Upper lobe of left lung (tissue), 6 donors: ENCODE data around the gene PTH2R. TPM values are rescaled to one million over a fixed set of nuclear protein-coding genes. Genes with fewer than 3 reads are reported as not detected.
"Not testable (repeated sequence)": the region's sequence is repeated elsewhere in the genome, so short reads cannot be mapped to it uniquely, and the experiment has no call there.

Source experiments
- ATAC-seq, 2 donors: fragments of 200-7000 bp; cut with Tn5 transposase; one replicate each; pipeline ENCODE4 v1.9.1; 2022; ENCODE audit warnings: mild to moderate bottlenecking in 2 of 2, moderate library complexity in 2 of 2; ENCODE audit not compliant: low FRiP score in 2 of 2
- DNase-seq, 2 donors: peaks; one replicate each; pipeline ENCODE4 v3.0.0-alpha.2; 2019 to 2020
- H3K27ac ChIP-seq, 4 donors: fragments of 200-600 bp; sonication (generic); one replicate each; pipeline ENCODE4 v1.5.1; 2016 to 2019
- H3K27me3 ChIP-seq, 4 donors: fragments of 200-600 bp; sonication (generic); one replicate each; pipeline ENCODE4 v1.5.1; 2017 to 2019
- H3K36me3 ChIP-seq, 4 donors: fragments of 200-600 bp; sonication (generic); one replicate each; pipeline ENCODE4 v1.5.1; 2016 to 2019
- H3K4me1 ChIP-seq, 4 donors: fragments of 200-600 bp; sonication (generic); one replicate each; pipeline ENCODE4 v1.5.1; 2018 to 2019
- H3K4me3 ChIP-seq, 4 donors: fragments of 200-600 bp; sonication (generic); one replicate each; pipeline ENCODE4 v1.5.1; 2017 to 2019; ENCODE audit warnings: mild to moderate bottlenecking in 2 of 4, moderate library complexity in 1 of 4
- H3K9me3 ChIP-seq, 4 donors: fragments of 200-600 bp; sonication (generic); one replicate each; pipeline ENCODE4 v1.5.1; 2018 to 2019
- CTCF ChIP-seq, 6 experiments: fragments of 450-650 bp in 4 of 6; fragments of 200-600 bp in 2 of 6; sonication (generic) in 2 of 6; IDR thresholded peaks; one replicate each; pipeline ENCODE4 v1.5.1; 2016 to 2019; ENCODE audit warnings: antibody characterized with exemption in 6 of 6
- EP300 ChIP-seq, 4 donors: sonication (generic); formaldehyde crosslinking; IDR thresholded peaks; one replicate each; pipeline ENCODE4 v1.5.1; 2017; ENCODE audit warnings: antibody characterized with exemption in 4 of 4, control low read depth in 2 of 4
- POLR2A ChIP-seq, 4 donors: fragments of 450-650 bp; IDR thresholded peaks; one replicate each; pipeline ENCODE4 v1.5.1; 2016 to 2017; ENCODE audit warnings: antibody characterized with exemption in 4 of 4, mild to moderate bottlenecking in 2 of 4
- POLR2AphosphoS5 ChIP-seq, 2 donors: sonication (generic); formaldehyde crosslinking; IDR thresholded peaks; one replicate each; pipeline ENCODE4 v1.5.1; 2017; ENCODE audit warnings: antibody characterized with exemption in 2 of 2
- WGBS, 2 donors: methylation state at CpG; one replicate each; pipeline ENCODE4 v1.1.5; 2017 to 2018; 5-methylcytosine and 5-hydroxymethylcytosine counted together
- total RNA-seq, 6 donors: library from RNA; depleted of rRNA in 4 of 6; stranded (reverse); fragments of >200 nt in 4 of 6; gene quantifications; one replicate each; pipeline versions ENCODE4 v1.1.0 to v1.2.1, GENCODE V29; 2016 to 2021
- donor health status: DM: no; HTN: no; CAD: no; lungs with moderate emphysema.
- donor health status: DM: no; HTN: yes; CAD: no; lungs with severe emphysema.

Gene PTH2R
- total RNA-seq, 6 donors from 2014 or later: 0.30 to 2.1 (median 0.40) TPM; not detected in 2

- Histone ChIP-seq H3K36me3 (no peaks in the 10 kb centered on the region), H3K9me3 (no peaks in the 10 kb centered on the region), H3K27ac (no peak overlapping the region), H3K4me1 (no peaks in the 10 kb centered on the region), H3K27me3 (no peaks in the 10 kb centered on the region), H3K4me3 (no peak overlapping the region)
- no peak for ATAC-seq
- no peak for DNase-seq
- TF ChIP-seq EP300 (IDR thresholded peaks at IDR 0.05): no peak
- no peak for TF ChIP-seq POLR2A (IDR thresholded peaks at IDR 0.05)
- TF ChIP-seq CTCF (IDR thresholded peaks at IDR 0.05): no peak
- TF ChIP-seq POLR2AphosphoS5 (IDR thresholded peaks at IDR 0.05): no peak
- WGBS, 2 donors: 86 to 91% methylated on average over 3 of the region's 3 CpGs
Measured at GRCh38 chr2:208379192-208379591, 27.4 kb upstream of the PTH2R start.

DNA sequence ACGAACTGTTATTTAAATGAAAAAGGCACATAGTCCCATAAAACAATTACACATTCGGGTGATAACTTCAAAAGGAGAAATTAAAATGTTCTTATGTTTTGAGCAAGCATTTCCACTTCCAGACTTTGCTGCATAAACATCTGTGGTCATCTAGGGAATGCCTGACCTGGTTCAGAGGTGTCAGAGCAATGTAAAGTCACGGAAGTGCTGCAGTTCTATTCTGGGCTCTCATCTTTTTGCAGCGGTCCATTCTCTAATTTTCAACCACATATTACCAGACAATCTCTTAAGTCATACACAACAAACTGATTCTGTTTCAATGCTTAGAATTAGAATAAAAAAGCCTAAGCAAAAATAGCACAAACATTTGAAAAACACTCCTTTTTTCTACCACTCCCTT is 22.0 kb upstream of the PTH2R start:
- no peak for ATAC-seq
- Histone ChIP-seq H3K4me3 (no peak overlapping the region), H3K4me1 (no peaks in the 10 kb centered on the region), H3K36me3 (no peaks in the 10 kb centered on the region), H3K9me3 (no peaks in the 10 kb centered on the region), H3K27me3 (no peaks in the 10 kb centered on the region), H3K27ac (no peak overlapping the region)
- no peak for DNase-seq
- no peak for TF ChIP-seq POLR2AphosphoS5 (IDR thresholded peaks at IDR 0.05)
- no peak for TF ChIP-seq EP300 (IDR thresholded peaks at IDR 0.05)
- TF ChIP-seq CTCF (IDR thresholded peaks at IDR 0.05): no peak
- no peak for TF ChIP-seq POLR2A (IDR thresholded peaks at IDR 0.05)
- WGBS, 2 donors: 67 to 74% methylated on average over 4 of the region's 4 CpGs

GRCh38 chr2:208386541-208386940 is 20.1 kb upstream of the PTH2R start:
- Histone ChIP-seq H3K4me3 (no peak overlapping the region), H3K27ac (no peak overlapping the region), H3K9me3 (no peaks in the 10 kb centered on the region), H3K36me3 (no peaks in the 10 kb centered on the region), H3K27me3 (no peaks in the 10 kb centered on the region), H3K4me1 (no peaks in the 10 kb centered on the region)
- 29 to 44% methylated on average over 2 of the region's 2 CpGs for WGBS, 2 donors
- no peak for TF ChIP-seq POLR2AphosphoS5 (IDR thresholded peaks at IDR 0.05)
- TF ChIP-seq CTCF (IDR thresholded peaks at IDR 0.05): no peak
- TF ChIP-seq POLR2A (IDR thresholded peaks at IDR 0.05): no peak
- DNase-seq (no peak), ATAC-seq (no peak)

- DNase-seq (no peak), ATAC-seq (no peak)
- Histone ChIP-seq H3K9me3 (peaks cover 0 to 14% (median 12%) of the 10 kb centered on the region in 4 donors), H3K27ac (no peak overlapping the region), H3K4me1 (no peaks in the 10 kb centered on the region), H3K36me3 (no peaks in the 10 kb centered on the region), H3K4me3 (no peak overlapping the region), H3K27me3 (no peaks in the 10 kb centered on the region)
- WGBS, 2 donors: 85 to 92% methylated on average over 3 of the region's 3 CpGs
- TF ChIP-seq POLR2A (IDR thresholded peaks at IDR 0.05) (no peak), CTCF (IDR thresholded peaks at IDR 0.05) (no peak), POLR2AphosphoS5 (IDR thresholded peaks at IDR 0.05) (no peak), EP300 (IDR thresholded peaks at IDR 0.05) (no peak)
Measured at GRCh38 chr2:208389940-208390339, 16.7 kb upstream of the PTH2R start.

GRCh38 chr2:208392300-208392699 is 14.3 kb upstream of the PTH2R start:
- Histone ChIP-seq H3K27ac (no peak overlapping the region), H3K4me1 (no peaks in the 10 kb centered on the region), H3K9me3 (peaks cover 0 to 19% (median 13%) of the 10 kb centered on the region in 4 donors), H3K36me3 (no peaks in the 10 kb centered on the region), H3K27me3 (no peaks in the 10 kb centered on the region), H3K4me3 (no peak overlapping the region)
- ATAC-seq (no peak), DNase-seq (no peak)
- 82 to 88% methylated on average over 3 of the region's 3 CpGs for WGBS, 2 donors
- TF ChIP-seq CTCF (IDR thresholded peaks at IDR 0.05) (no peak), POLR2AphosphoS5 (IDR thresholded peaks at IDR 0.05) (no peak), EP300 (IDR thresholded peaks at IDR 0.05) (no peak), POLR2A (IDR thresholded peaks at IDR 0.05) (no peak)

- ATAC-seq: not testable (repeated sequence)
Measured at GRCh38 chr2:208396796-208397195, 9.8 kb upstream of the PTH2R start.

More at GRCh38 chr2:208396796-208397195, 9.8 kb upstream of the PTH2R start:
- peaks cover 0 to 19% (median 13%) of the 10 kb centered on the region in 4 donors for H3K9me3 ChIP-seq
- H3K36me3 ChIP-seq, DNase-seq, H3K4me1 ChIP-seq, H3K4me3 ChIP-seq, H3K27ac ChIP-seq, H3K27me3 ChIP-seq: not testable (repeated sequence)
- 94 to 97% methylated on average over 4 of the region's 4 CpGs for WGBS, 2 donors
